ENCODE results near the gene PPM1F.

DNA sequence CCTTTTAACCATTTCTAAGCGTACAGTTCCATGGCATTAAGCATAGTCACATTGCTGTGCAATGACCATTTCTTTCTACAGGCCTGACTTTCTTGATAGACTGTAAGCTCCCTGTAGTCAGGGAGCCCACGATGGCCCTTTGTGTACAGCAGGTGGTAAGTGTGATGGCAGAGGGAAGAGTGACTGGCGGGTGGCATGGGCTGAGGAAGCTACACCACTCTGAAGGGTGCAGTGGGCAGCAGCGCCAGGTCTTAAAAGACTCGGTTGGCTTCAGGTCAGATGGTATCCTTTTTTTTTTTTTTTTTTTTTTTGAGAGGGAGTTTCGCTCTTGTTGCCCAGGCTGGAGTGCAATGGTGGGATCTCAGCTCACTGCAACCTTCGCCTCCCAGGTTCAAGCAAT lies 1.6 kb downstream of the PPM1F start:
- no peak for TF ChIP-seq POLR2A (IDR thresholded peaks at IDR 0.05)
- TF ChIP-seq, protein P1, sequence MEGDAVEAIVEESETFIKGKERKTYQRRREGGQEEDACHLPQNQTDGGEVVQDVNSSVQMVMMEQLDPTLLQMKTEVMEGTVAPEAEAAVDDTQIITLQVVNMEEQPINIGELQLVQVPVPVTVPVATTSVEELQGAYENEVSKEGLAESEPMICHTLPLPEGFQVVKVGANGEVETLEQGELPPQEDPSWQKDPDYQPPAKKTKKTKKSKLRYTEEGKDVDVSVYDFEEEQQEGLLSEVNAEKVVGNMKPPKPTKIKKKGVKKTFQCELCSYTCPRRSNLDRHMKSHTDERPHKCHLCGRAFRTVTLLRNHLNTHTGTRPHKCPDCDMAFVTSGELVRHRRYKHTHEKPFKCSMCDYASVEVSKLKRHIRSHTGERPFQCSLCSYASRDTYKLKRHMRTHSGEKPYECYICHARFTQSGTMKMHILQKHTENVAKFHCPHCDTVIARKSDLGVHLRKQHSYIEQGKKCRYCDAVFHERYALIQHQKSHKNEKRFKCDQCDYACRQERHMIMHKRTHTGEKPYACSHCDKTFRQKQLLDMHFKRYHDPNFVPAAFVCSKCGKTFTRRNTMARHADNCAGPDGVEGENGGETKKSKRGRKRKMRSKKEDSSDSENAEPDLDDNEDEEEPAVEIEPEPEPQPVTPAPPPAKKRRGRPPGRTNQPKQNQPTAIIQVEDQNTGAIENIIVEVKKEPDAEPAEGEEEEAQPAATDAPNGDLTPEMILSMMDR (IDR thresholded peaks at IDR 0.05): no peak

Data from lower leg skin (tissue), 3 donors.